Nephron (organoid): ENCODE data around the gene HOXA4.

Source experiments
- H3K27ac Mint-ChIP-seq, 3 experiments: 2 replicates each; pipeline ENCODE4 v1.8.0; 2020; ENCODE audit warnings: mixed read lengths in 3 of 3, mild to moderate bottlenecking in 2 of 3, moderate library complexity in 1 of 3
- H3K27me3 Mint-ChIP-seq: 2 replicates; pipeline ENCODE4 v1.8.0; 2021; ENCODE audit warnings: low read depth, mild to moderate bottlenecking, moderate library complexity, mixed read lengths
- H3K36me3 Mint-ChIP-seq: 2 replicates; pipeline ENCODE4 v1.8.0; 2020; ENCODE audit warnings: low read depth, mixed read lengths
- H3K4me1 Mint-ChIP-seq: 2 replicates; pipeline ENCODE4 v1.8.0; 2020; ENCODE audit warnings: mixed read lengths
- H3K4me3 Mint-ChIP-seq, 3 experiments: 2 replicates each; pipeline ENCODE4 v1.8.0; 2020; ENCODE audit warnings: mild to moderate bottlenecking in 3 of 3, mixed read lengths in 3 of 3, moderate library complexity in 2 of 3
- H3K9me3 Mint-ChIP-seq: 2 replicates; pipeline ENCODE4 v1.8.0; 2020; ENCODE audit warnings: mixed read lengths
- TF ChIP-seq, protein P1 (sequence below), 3 experiments: fragments of 200-600 bp; sonication (generic); IDR thresholded peaks; one replicate each; pipeline ENCODE4 v1.5.0; 2021; ENCODE audit warnings: antibody characterized with exemption in 3 of 3; ENCODE audit not compliant: unreplicated experiment in 3 of 3

HOXA4 gene

DNA sequence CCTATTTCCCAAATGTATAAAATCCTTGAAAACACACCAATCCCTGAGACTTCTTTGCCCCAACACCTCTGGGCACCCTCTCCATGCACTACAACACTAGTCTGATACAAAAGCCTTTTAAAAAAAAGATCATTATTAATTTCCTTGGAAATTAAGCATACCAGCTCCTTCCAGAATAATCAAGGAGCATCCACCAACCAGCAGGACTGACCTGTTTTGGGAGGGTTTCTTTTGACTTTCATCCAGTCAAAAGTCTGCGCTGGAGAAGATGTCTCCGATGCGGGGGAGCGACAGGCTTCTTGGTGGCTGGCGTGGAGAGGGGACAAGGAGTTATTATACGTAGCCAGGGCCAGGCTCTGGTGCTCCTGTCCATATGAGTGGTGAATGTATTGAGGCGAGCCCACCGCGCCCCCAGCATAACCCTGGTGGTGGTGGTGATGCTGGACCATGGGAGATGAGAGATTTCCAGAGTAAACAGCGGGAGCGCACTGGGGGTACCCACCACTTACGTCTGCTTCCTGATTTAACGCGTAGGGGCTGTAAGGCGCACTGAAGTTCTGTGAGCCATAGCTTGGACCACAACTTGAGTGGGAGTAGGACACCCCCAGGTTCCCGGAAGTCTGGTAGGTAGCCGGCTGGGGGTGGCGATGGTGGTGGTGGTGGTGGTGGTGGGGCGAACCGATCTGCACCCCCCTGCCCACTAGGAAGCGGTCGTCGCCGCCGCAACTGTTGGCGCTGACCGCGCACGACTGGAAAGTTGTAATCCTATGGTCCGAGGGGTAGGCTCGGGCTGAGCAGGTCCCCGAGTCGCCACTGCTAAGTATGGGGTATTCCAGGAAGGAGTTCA lies 35.3 kb downstream of the HOXA4 start:
- H3K36me3 Mint-ChIP-seq = peaks cover 14% of the 10 kb centered on the region
- H3K4me3 Mint-ChIP-seq = peak overlapping the region; percentile 94 to 97 (median 96)
- TF ChIP-seq, protein P1, sequence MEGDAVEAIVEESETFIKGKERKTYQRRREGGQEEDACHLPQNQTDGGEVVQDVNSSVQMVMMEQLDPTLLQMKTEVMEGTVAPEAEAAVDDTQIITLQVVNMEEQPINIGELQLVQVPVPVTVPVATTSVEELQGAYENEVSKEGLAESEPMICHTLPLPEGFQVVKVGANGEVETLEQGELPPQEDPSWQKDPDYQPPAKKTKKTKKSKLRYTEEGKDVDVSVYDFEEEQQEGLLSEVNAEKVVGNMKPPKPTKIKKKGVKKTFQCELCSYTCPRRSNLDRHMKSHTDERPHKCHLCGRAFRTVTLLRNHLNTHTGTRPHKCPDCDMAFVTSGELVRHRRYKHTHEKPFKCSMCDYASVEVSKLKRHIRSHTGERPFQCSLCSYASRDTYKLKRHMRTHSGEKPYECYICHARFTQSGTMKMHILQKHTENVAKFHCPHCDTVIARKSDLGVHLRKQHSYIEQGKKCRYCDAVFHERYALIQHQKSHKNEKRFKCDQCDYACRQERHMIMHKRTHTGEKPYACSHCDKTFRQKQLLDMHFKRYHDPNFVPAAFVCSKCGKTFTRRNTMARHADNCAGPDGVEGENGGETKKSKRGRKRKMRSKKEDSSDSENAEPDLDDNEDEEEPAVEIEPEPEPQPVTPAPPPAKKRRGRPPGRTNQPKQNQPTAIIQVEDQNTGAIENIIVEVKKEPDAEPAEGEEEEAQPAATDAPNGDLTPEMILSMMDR (IDR thresholded peaks at IDR 0.05; ENCODE audit: unreplicated experiment in 3 of 3) = no peak
- peak overlapping the region; percentile 87 to 100 (median 99) for H3K27ac Mint-ChIP-seq
- no peaks in the 10 kb centered on the region for H3K9me3 Mint-ChIP-seq
- H3K4me1 Mint-ChIP-seq = peaks cover 82% of the 10 kb centered on the region
- peaks cover 29% of the 10 kb centered on the region for H3K27me3 Mint-ChIP-seq

DNA sequence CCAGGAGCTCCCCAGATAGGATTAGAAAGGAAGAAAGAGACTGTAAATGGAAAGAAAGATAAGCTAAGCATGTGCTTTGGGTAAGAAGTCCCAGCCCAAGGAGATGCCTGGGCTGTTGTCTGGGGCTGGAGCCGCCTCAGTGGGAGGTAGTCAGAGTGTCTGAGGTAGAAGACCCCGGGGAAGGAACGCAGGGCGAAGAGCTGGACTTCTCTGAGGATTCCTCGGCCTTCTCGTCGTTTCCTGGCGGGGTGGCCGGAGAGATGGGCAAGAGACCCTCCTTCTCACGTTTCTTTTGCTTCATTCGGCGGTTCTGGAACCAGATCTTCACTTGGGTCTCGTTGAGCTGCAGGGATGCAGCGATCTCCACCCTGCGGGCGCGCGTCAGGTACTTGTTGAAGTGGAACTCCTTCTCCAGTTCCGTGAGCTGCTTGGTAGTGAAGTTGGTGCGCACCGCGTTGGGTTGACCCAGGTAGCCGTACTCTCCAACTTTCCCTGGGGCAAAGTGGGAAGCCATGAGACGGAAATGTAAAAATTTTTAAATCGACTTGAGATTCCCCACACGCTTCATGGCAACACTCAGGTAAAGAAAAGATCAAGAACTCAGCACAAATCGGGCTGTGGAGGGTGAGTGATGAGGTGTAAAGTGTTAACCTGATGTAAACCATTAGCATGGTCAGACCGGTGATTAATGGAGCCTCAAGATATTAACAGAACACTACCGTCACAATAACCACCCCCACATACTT lies 36.1 kb downstream of the HOXA4 start:
- Mint-ChIP-seq H3K9me3 (no peaks in the 10 kb centered on the region), H3K4me3 (peak overlapping the region; percentile 94 to 97 (median 96)), H3K4me1 (peaks cover 75% of the 10 kb centered on the region), H3K27me3 (peaks cover 30% of the 10 kb centered on the region), H3K36me3 (peaks cover 6% of the 10 kb centered on the region), H3K27ac (peak overlapping the region in 2 of 3 experiments; percentile 87 to 100)
- TF ChIP-seq, protein P1 (IDR thresholded peaks at IDR 0.05; ENCODE audit: unreplicated experiment in 3 of 3) = no peak

- Mint-ChIP-seq H3K27ac (peak overlapping the region in 1 of 3 experiments; percentile 15), H3K27me3 (peaks cover 32% of the 10 kb centered on the region), H3K4me1 (peaks cover 64% of the 10 kb centered on the region), H3K9me3 (no peaks in the 10 kb centered on the region), H3K4me3 (peak overlapping the region; percentile 62 to 67 (median 66)), H3K36me3 (no peaks in the 10 kb centered on the region)
- TF ChIP-seq, protein P1 (IDR thresholded peaks at IDR 0.05; ENCODE audit: unreplicated experiment in 3 of 3) = no peak
These were observed 37.2 kb downstream of the HOXA4 start for GRCh38 chr7:27093184-27093895.

DNA sequence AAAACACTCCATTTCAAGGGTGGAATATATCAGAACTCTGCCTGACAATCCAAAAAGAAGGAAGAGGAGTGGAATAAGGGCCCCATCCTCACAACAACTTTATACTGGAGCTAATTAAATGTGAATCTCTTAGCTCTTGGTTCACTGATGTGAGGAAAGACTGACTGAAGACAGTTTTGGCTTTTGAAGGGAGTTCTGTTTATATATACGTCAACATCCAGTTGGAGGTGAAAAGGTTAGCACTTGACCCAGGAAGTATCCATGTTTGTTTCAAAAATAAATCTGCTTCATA lies 37.8 kb downstream of the HOXA4 start:
- H3K27ac Mint-ChIP-seq = peak overlapping the region; percentile 34 to 75 (median 62)
- no peaks in the 10 kb centered on the region for H3K36me3 Mint-ChIP-seq
- peak overlapping the region; percentile 24 to 65 (median 43) for H3K4me3 Mint-ChIP-seq
- no peaks in the 10 kb centered on the region for H3K9me3 Mint-ChIP-seq
- peaks cover 62% of the 10 kb centered on the region for H3K4me1 Mint-ChIP-seq
- TF ChIP-seq, protein P1 (IDR thresholded peaks at IDR 0.05; ENCODE audit: unreplicated experiment in 3 of 3) = no peak
- H3K27me3 Mint-ChIP-seq = peaks cover 32% of the 10 kb centered on the region

GRCh38 chr7:27091941-27092818 lies 38.4 kb downstream of the HOXA4 start:
- H3K9me3 Mint-ChIP-seq = no peaks in the 10 kb centered on the region
- TF ChIP-seq, protein P1 (IDR thresholded peaks at IDR 0.05; ENCODE audit: unreplicated experiment in 3 of 3) = no peak
- peaks cover 56% of the 10 kb centered on the region for H3K4me1 Mint-ChIP-seq
- H3K4me3 Mint-ChIP-seq = peak overlapping the region; percentile 30 to 65 (median 43)
- H3K27me3 Mint-ChIP-seq = peaks cover 38% of the 10 kb centered on the region
- H3K36me3 Mint-ChIP-seq = no peaks in the 10 kb centered on the region
- H3K27ac Mint-ChIP-seq = peak overlapping the region; percentile 34 to 75 (median 62)
